ENCODE measurements around the gene TTYH3. TPM values are rescaled to one million over a fixed set of nuclear protein-coding genes. Genes with fewer than 3 reads are reported as not detected.
A peak's percentile ranks its signal among the peaks of the same experiment; 100 is the strongest.

Gene TTYH3
- total RNA-seq, 6 experiments from 2014 or later, result 117 to 147 (median 123) TPM

GRCh38 chr7:2611922-2612321 is 19.9 kb upstream of the TTYH3 start:
- Mint-ChIP-seq H3K27me3 (ENCODE audit: insufficient read depth) (peaks cover 3% of the 10 kb centered on the region), H3K4me1 (ENCODE audit: low read depth) (peaks cover 12% of the 10 kb centered on the region; the same call in 1 of the 2 replicates), H3K27ac (no peak overlapping the region), H3K9me3 (no peaks in the 10 kb centered on the region), H3K4me3 (no peak overlapping the region), H3K36me3 (ENCODE audit: low read depth) (no peaks in the 10 kb centered on the region)
- no peak for TF ChIP-seq CTCF (IDR thresholded peaks at IDR 0.05)
- DNase-seq, result no peak

GRCh38 chr7:2612445-2613097 is 19.2 kb upstream of the TTYH3 start:
- no peaks in the 10 kb centered on the region for H3K9me3 Mint-ChIP-seq
- DNase-seq, result no peak
- no peak overlapping the region for H3K27ac Mint-ChIP-seq
- H3K4me3 Mint-ChIP-seq, result no peak overlapping the region
- no peak for TF ChIP-seq CTCF (IDR thresholded peaks at IDR 0.05)
- H3K36me3 Mint-ChIP-seq (ENCODE audit: low read depth), result no peaks in the 10 kb centered on the region
- peaks cover 12% of the 10 kb centered on the region; the same call in 1 of the 2 replicates for H3K4me1 Mint-ChIP-seq (ENCODE audit: low read depth)
- peaks cover 7% of the 10 kb centered on the region for H3K27me3 Mint-ChIP-seq (ENCODE audit: insufficient read depth)

GRCh38 chr7:2613098-2613930 is 18.5 kb upstream of the TTYH3 start:
- H3K27ac Mint-ChIP-seq, result no peak overlapping the region
- no peaks in the 10 kb centered on the region for H3K36me3 Mint-ChIP-seq (ENCODE audit: low read depth)
- H3K4me3 Mint-ChIP-seq, result no peak overlapping the region
- no peaks in the 10 kb centered on the region for H3K9me3 Mint-ChIP-seq
- no peak for TF ChIP-seq CTCF (IDR thresholded peaks at IDR 0.05)
- H3K27me3 Mint-ChIP-seq (ENCODE audit: insufficient read depth), result peaks cover 7% of the 10 kb centered on the region
- peaks cover 12% of the 10 kb centered on the region; the same call in 1 of the 2 replicates for H3K4me1 Mint-ChIP-seq (ENCODE audit: low read depth)
- no peak for DNase-seq

- no peak for DNase-seq
- peaks cover 8% of the 10 kb centered on the region for H3K27me3 Mint-ChIP-seq (ENCODE audit: insufficient read depth)
- peaks cover 18% of the 10 kb centered on the region for H3K4me1 Mint-ChIP-seq (ENCODE audit: low read depth)
- H3K36me3 Mint-ChIP-seq (ENCODE audit: low read depth), result no peaks in the 10 kb centered on the region
- no peaks in the 10 kb centered on the region for H3K9me3 Mint-ChIP-seq
- H3K27ac Mint-ChIP-seq, result no peak overlapping the region
- TF ChIP-seq CTCF (IDR thresholded peaks at IDR 0.05), result no peak
- no peak overlapping the region for H3K4me3 Mint-ChIP-seq
These were observed 17.7 kb upstream of the TTYH3 start for GRCh38 chr7:2613931-2614600.

- Mint-ChIP-seq H3K4me3 (peak overlapping the region; percentile 21; the same call in 1 of the 2 replicates), H3K4me1 (ENCODE audit: low read depth) (peaks cover 24% of the 10 kb centered on the region), H3K36me3 (ENCODE audit: low read depth) (no peaks in the 10 kb centered on the region), H3K27me3 (ENCODE audit: insufficient read depth) (peaks cover 8% of the 10 kb centered on the region), H3K9me3 (no peaks in the 10 kb centered on the region), H3K27ac (no peak overlapping the region)
- no peak for DNase-seq
- TF ChIP-seq CTCF (IDR thresholded peaks at IDR 0.05), result no peak
These were observed 17.0 kb upstream of the TTYH3 start for GRCh38 chr7:2614631-2615330.
